IPS-15b (cell line): Measurements from ENCODE around the gene NHERF2.
"Not testable (repeated sequence)": the region's sequence is repeated elsewhere in the genome, so short reads cannot be mapped to it uniquely, and the experiment has no call there.

ENCODE experiments used
- H3K27me3 ChIP-seq: one replicate; pipeline ENCODE4 v1.6.1; 2013; ENCODE audit warnings: low read length; ENCODE audit not compliant: control insufficient read depth, insufficient read depth
- H3K36me3 ChIP-seq: one replicate; pipeline ENCODE4 v1.6.1; 2013; ENCODE audit warnings: low read length; ENCODE audit not compliant: control insufficient read depth, insufficient read depth
- H3K4me1 ChIP-seq: one replicate; pipeline ENCODE4 v1.6.1; 2013; ENCODE audit warnings: mild to moderate bottlenecking, low read length; ENCODE audit not compliant: control insufficient read depth, insufficient read depth
- H3K4me3 ChIP-seq: one replicate; pipeline ENCODE4 v1.5.1; 2013; ENCODE audit warnings: low read depth, low read length
- H3K9ac ChIP-seq: one replicate; pipeline ENCODE4 v1.6.1; 2013; ENCODE audit warnings: low read depth, mild to moderate bottlenecking, low read length
- H3K9me3 ChIP-seq: one replicate; pipeline ENCODE4 v1.6.1; 2013; ENCODE audit warnings: mild to moderate bottlenecking, low read length; ENCODE audit not compliant: control insufficient read depth, insufficient read depth

The NHERF2 gene

GRCh38 chr16:2027024-2028010 lies 615 bp downstream of the NHERF2 start:
- Histone ChIP-seq H3K4me1 (peaks cover 4% of the 10 kb centered on the region), H3K9me3 (no peaks in the 10 kb centered on the region), H3K4me3 (peak overlapping the region; percentile 32), H3K9ac (no peak overlapping the region), H3K27me3 (peaks cover 13% of the 10 kb centered on the region), H3K36me3 (peaks cover 3% of the 10 kb centered on the region)

GRCh38 chr16:2028146-2028545 lies 1.4 kb downstream of the NHERF2 start:
- Histone ChIP-seq H3K9ac (no peak overlapping the region), H3K4me3 (no peak overlapping the region), H3K36me3 (peaks cover 3% of the 10 kb centered on the region), H3K9me3 (no peaks in the 10 kb centered on the region), H3K4me1 (peaks cover 4% of the 10 kb centered on the region), H3K27me3 (peaks cover 13% of the 10 kb centered on the region)

- peaks cover 13% of the 10 kb centered on the region for H3K27me3 ChIP-seq
- no peaks in the 10 kb centered on the region for H3K9me3 ChIP-seq
- peaks cover 4% of the 10 kb centered on the region for H3K4me1 ChIP-seq
- H3K4me3 ChIP-seq, result no peak overlapping the region
- H3K36me3 ChIP-seq, result peaks cover 3% of the 10 kb centered on the region
- no peak overlapping the region for H3K9ac ChIP-seq
These were observed 2.0 kb downstream of the NHERF2 start for GRCh38 chr16:2028620-2029220.

GRCh38 chr16:2029350-2029749 lies 2.6 kb downstream of the NHERF2 start:
- Histone ChIP-seq H3K4me1 (peaks cover 4% of the 10 kb centered on the region), H3K36me3 (peaks cover 3% of the 10 kb centered on the region), H3K27me3 (peaks cover 13% of the 10 kb centered on the region), H3K9ac (no peak overlapping the region), H3K9me3 (no peaks in the 10 kb centered on the region), H3K4me3 (no peak overlapping the region)

- H3K27me3 ChIP-seq, result peaks cover 13% of the 10 kb centered on the region
- peaks cover 4% of the 10 kb centered on the region for H3K4me1 ChIP-seq
- no peak overlapping the region for H3K9ac ChIP-seq
- no peaks in the 10 kb centered on the region for H3K9me3 ChIP-seq
- peaks cover 3% of the 10 kb centered on the region for H3K36me3 ChIP-seq
- no peak overlapping the region for H3K4me3 ChIP-seq
These were observed 3.3 kb downstream of the NHERF2 start for GRCh38 chr16:2030036-2030435.

- Histone ChIP-seq H3K27me3 (peaks cover 8% of the 10 kb centered on the region), H3K4me3 (no peak overlapping the region), H3K9me3 (no peaks in the 10 kb centered on the region), H3K9ac (no peak overlapping the region), H3K36me3 (peaks cover 3% of the 10 kb centered on the region), H3K4me1 (peaks cover 4% of the 10 kb centered on the region)
These were observed 4.4 kb downstream of the NHERF2 start for GRCh38 chr16:2031081-2031577.

- H3K4me1 ChIP-seq, result peaks cover 4% of the 10 kb centered on the region
- H3K27me3 ChIP-seq, result peaks cover 3% of the 10 kb centered on the region
- H3K9me3 ChIP-seq, result no peaks in the 10 kb centered on the region
- no peak overlapping the region for H3K4me3 ChIP-seq
- H3K9ac ChIP-seq, result no peak overlapping the region
- H3K36me3 ChIP-seq, result peaks cover 3% of the 10 kb centered on the region
These were observed 5.8 kb downstream of the NHERF2 start for GRCh38 chr16:2032285-2033056.

- H3K36me3 ChIP-seq, result peaks cover 3% of the 10 kb centered on the region
- no peaks in the 10 kb centered on the region for H3K9me3 ChIP-seq
- no peaks in the 10 kb centered on the region for H3K27me3 ChIP-seq
- no peak overlapping the region for H3K9ac ChIP-seq
- H3K4me3 ChIP-seq, result no peak overlapping the region
- H3K4me1 ChIP-seq, result no peaks in the 10 kb centered on the region
These were observed 6.6 kb downstream of the NHERF2 start for GRCh38 chr16:2033057-2033908.

- not testable (repeated sequence) for H3K36me3 ChIP-seq, H3K4me1 ChIP-seq, H3K27me3 ChIP-seq, H3K9me3 ChIP-seq, H3K9ac ChIP-seq, H3K4me3 ChIP-seq
These were observed 7.4 kb downstream of the NHERF2 start for GRCh38 chr16:2033909-2034695.

- Histone ChIP-seq H3K27me3 (no peaks in the 10 kb centered on the region), H3K4me3 (no peak overlapping the region), H3K9ac (peak overlapping the region; percentile 37), H3K36me3 (peaks cover 2% of the 10 kb centered on the region), H3K4me1 (no peaks in the 10 kb centered on the region), H3K9me3 (no peaks in the 10 kb centered on the region)
These were observed 8.2 kb downstream of the NHERF2 start for GRCh38 chr16:2034696-2035430.
